AG09309 (cell line): ENCODE measurements around the gene MED13L.

ENCODE experiments used
- DNase-seq: peaks from one replicate; pipeline ENCODE4 v3.0.0-alpha.2; 2010; ENCODE audit warnings: low read depth
- H3K4me3 ChIP-seq: 2 replicates; pipeline ENCODE4 v1.5.1; 2011; ENCODE audit warnings: mild to moderate bottlenecking, low read depth, low read length, moderate library complexity; ENCODE audit not compliant: control insufficient read depth
- CTCF ChIP-seq: IDR thresholded peaks from 2 replicates; pipeline ENCODE4 v1.5.1; 2011; ENCODE audit warnings: mild to moderate bottlenecking, low read depth, low read length, inconsistent platforms; ENCODE audit not compliant: insufficient read depth, control insufficient read depth; ENCODE audit errors: missing control alignments

The MED13L gene

GRCh38 chr12:115922952-115923564 is 354.4 kb downstream of the MED13L start:
- no peak for DNase-seq
- no peak overlapping the region for H3K4me3 ChIP-seq
- peak; percentile 15 for TF ChIP-seq CTCF

GRCh38 chr12:115920395-115921183 is 356.9 kb downstream of the MED13L start:
- peak; percentile 48 for DNase-seq
- no peak overlapping the region for H3K4me3 ChIP-seq
- TF ChIP-seq CTCF, result no peak

- TF ChIP-seq CTCF, result no peak
- H3K4me3 ChIP-seq, result no peak overlapping the region
- no peak for DNase-seq
Measured at GRCh38 chr12:115918763-115919162, 358.7 kb downstream of the MED13L start.

- DNase-seq, result no peak
- no peak overlapping the region for H3K4me3 ChIP-seq
- peak; percentile 81 for TF ChIP-seq CTCF
Measured at GRCh38 chr12:115916910-115917668, 360.4 kb downstream of the MED13L start.

GRCh38 chr12:115914122-115914521 is 363.4 kb downstream of the MED13L start:
- H3K4me3 ChIP-seq, result no peak overlapping the region
- DNase-seq, result no peak
- TF ChIP-seq CTCF, result no peak

- TF ChIP-seq CTCF, result no peak
- H3K4me3 ChIP-seq, result no peak overlapping the region
- no peak for DNase-seq
Measured at GRCh38 chr12:115912440-115912839, 365.1 kb downstream of the MED13L start.
